C4-2B (cell line): ENCODE results near the gene PSG1.
"Not testable (repeated sequence)": the region's sequence is repeated elsewhere in the genome, so short reads cannot be mapped to it uniquely, and the experiment has no call there.

Experiments used
- CTCF ChIP-seq: fragments of 450-650 bp; conservative IDR thresholded peaks from 2 replicates; pipeline ENCODE4 v1.5.1; 2017; ENCODE audit warnings: mild to moderate bottlenecking
- ZFX ChIP-seq: fragments of 450-650 bp; IDR thresholded peaks from 2 replicates; pipeline ENCODE4 v1.6.1; 2017

GRCh38 chr19:42912941-42913340 lies 33.4 kb upstream of the PSG1 start:
- TF ChIP-seq CTCF, ZFX: not testable (repeated sequence)
